Retinal pigment epithelial cell (primary cell): ENCODE measurements around the gene EFCAB8.

Experiments
- DNase-seq: peaks from one replicate; pipeline ENCODE4 v3.0.0-alpha.2; 2010; ENCODE audit warnings: low read depth
- H3K4me3 ChIP-seq: 2 replicates; pipeline ENCODE4 v1.5.1; 2011; ENCODE audit warnings: mild to moderate bottlenecking, low read length, control low read depth, moderate library complexity
- TF ChIP-seq, protein P1 (sequence below): conservative IDR thresholded peaks from 2 replicates; pipeline ENCODE4 v1.5.1; 2011; ENCODE audit warnings: low read depth, low read length, control low read depth, inconsistent platforms

EFCAB8 gene

GRCh38 chr20:32841632-32842031 is 17.1 kb upstream of the EFCAB8 start:
- TF ChIP-seq, protein P1, sequence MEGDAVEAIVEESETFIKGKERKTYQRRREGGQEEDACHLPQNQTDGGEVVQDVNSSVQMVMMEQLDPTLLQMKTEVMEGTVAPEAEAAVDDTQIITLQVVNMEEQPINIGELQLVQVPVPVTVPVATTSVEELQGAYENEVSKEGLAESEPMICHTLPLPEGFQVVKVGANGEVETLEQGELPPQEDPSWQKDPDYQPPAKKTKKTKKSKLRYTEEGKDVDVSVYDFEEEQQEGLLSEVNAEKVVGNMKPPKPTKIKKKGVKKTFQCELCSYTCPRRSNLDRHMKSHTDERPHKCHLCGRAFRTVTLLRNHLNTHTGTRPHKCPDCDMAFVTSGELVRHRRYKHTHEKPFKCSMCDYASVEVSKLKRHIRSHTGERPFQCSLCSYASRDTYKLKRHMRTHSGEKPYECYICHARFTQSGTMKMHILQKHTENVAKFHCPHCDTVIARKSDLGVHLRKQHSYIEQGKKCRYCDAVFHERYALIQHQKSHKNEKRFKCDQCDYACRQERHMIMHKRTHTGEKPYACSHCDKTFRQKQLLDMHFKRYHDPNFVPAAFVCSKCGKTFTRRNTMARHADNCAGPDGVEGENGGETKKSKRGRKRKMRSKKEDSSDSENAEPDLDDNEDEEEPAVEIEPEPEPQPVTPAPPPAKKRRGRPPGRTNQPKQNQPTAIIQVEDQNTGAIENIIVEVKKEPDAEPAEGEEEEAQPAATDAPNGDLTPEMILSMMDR = no peak
- no peak for DNase-seq
- no peak overlapping the region for H3K4me3 ChIP-seq

- no peak for DNase-seq
- no peak overlapping the region for H3K4me3 ChIP-seq
- TF ChIP-seq, protein P1 = no peak
Measured at GRCh38 chr20:32842688-32843524, 15.8 kb upstream of the EFCAB8 start.

DNA sequence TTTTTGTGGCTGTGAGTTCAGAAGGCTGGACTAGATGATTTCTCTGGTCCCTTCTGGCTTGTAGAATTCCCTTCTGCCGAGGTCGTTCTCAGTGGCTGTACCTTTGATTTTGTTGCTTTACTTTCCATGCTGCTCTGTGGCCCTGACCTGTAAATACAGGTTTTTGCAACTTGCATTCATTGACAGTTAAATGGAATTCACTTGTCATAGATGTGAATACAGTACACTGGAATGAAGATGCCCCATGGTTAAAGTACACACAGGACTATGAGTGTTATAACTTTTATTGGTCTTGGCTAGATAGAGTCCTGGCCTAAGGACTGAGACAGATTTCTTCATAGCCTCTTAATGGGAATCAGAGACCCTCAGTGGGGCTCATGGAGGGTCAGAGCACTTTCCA is 12.9 kb upstream of the EFCAB8 start:
- TF ChIP-seq, protein P1 = no peak
- DNase-seq = no peak
- no peak overlapping the region for H3K4me3 ChIP-seq

DNA sequence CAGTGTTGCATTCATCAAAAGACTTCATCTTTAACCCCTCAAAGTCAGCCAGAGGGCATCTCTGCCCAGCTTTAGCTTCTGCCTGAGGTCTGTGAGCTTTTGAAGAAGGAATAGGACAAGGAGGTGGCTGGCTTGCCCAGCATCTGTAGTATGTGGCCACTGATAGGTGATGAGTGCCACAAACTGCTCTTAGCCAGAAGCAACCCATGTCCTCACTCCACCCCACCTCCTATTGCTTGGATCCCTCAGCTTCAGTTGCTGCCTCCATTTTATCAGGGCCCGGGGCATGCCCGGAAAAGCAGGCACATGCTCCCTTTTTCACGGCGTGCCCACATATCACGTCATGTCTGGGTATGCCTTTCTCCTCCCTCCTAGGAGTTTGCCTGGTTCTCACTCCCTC is 11.9 kb upstream of the EFCAB8 start:
- no peak overlapping the region for H3K4me3 ChIP-seq
- no peak for DNase-seq
- TF ChIP-seq, protein P1 = no peak

GRCh38 chr20:32847964-32848363 is 10.8 kb upstream of the EFCAB8 start:
- TF ChIP-seq, protein P1 = no peak
- H3K4me3 ChIP-seq = no peak overlapping the region
- no peak for DNase-seq

GRCh38 chr20:32848846-32849245 is 9.9 kb upstream of the EFCAB8 start:
- DNase-seq = no peak
- H3K4me3 ChIP-seq = no peak overlapping the region
- TF ChIP-seq, protein P1 = no peak

DNA sequence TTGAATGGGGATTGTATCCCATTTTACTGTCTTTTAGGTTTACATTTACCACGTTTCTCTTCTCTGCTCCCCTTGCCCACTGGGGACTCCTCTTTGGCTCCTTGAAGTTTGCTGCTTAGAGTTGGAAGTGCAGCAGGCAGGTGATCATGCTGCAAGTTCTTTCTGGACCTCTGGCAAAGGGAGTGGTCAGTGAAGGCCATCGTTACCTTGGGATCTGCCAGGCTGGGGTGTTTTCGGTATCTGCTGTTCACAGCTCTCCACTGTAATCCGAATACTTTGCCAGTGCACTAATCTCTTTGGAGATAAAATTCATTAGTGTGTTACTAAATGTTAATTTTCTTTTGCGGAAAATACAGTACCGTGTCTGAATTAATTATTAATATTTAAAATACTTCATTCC is 9.1 kb upstream of the EFCAB8 start:
- DNase-seq = no peak
- H3K4me3 ChIP-seq = no peak overlapping the region
- TF ChIP-seq, protein P1 = no peak
